ENCODE data around the gene SPON1. TPM values are rescaled to one million over a fixed set of nuclear protein-coding genes. Genes with fewer than 3 reads are reported as not detected.

Gene SPON1
- total RNA-seq, 1 experiment from 2014 or later: 0.10 TPM

DNA sequence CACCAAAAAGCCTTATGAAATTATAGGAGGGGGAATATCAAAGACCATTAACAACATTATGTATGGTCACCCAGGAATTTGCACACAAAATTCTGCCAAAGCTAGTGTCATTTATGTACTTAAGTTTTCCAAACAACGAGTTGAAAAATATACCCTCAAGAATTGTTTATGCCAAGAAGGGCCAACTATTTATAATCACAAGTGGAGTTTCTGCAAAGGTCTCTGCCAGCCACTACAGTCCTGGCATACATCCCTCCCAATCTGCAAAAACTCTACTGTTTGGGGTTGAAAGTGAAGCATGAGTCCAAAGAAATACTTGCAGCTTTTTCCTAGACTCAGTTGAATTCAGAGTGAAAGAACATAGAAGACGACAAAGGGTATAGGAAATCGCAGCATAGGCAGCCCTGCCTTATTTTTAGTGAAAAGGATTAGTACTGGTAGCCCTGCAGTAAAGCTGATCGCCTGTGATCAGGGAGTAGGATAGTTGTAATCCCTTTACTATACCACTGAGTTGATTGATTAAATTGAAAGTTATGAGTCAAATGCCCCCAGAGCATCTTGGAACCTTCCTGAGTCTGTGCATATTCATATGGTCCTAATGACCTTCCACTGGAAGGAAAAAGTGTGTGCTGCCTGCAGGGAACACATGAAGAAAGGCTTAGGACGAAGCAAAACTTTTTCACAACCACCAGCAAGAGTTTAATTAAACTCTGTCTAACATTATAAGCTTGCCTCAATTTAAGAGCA, 144.0 kb downstream of the SPON1 start:
- no peaks in the 10 kb centered on the region for H3K4me1 ChIP-seq (ENCODE audit: control insufficient read depth, insufficient read depth, low read length)
- ChIA-PET CTCF (no interaction called here), POLR2A (no interaction called here)
- H3K9me3 ChIP-seq (ENCODE audit: control insufficient read depth, insufficient read depth, low read depth, low read length): no peaks in the 10 kb centered on the region
- peaks cover 4% of the 10 kb centered on the region for H3K27me3 ChIP-seq (ENCODE audit: control insufficient read depth, insufficient read depth, low read length)
- H3K36me3 ChIP-seq (ENCODE audit: control insufficient read depth, insufficient read depth, low read length): no peaks in the 10 kb centered on the region
- H3K27ac ChIP-seq (ENCODE audit: low read length): no peak overlapping the region
- intact Hi-C loops (cut with micrococcal nuclease; ENCODE audit: unreplicated experiment): no loop called here
- H3K4me3 ChIP-seq (ENCODE audit: low read depth in 2 of 2, low read length in 2 of 2): no peak overlapping the region
- no peak for DNase-seq (ENCODE audit: low read depth, low spot score)
- no TSS peak for BruUV-seq (replicated peaks)
- ATAC-seq: no peak
- TF ChIP-seq, protein P1, sequence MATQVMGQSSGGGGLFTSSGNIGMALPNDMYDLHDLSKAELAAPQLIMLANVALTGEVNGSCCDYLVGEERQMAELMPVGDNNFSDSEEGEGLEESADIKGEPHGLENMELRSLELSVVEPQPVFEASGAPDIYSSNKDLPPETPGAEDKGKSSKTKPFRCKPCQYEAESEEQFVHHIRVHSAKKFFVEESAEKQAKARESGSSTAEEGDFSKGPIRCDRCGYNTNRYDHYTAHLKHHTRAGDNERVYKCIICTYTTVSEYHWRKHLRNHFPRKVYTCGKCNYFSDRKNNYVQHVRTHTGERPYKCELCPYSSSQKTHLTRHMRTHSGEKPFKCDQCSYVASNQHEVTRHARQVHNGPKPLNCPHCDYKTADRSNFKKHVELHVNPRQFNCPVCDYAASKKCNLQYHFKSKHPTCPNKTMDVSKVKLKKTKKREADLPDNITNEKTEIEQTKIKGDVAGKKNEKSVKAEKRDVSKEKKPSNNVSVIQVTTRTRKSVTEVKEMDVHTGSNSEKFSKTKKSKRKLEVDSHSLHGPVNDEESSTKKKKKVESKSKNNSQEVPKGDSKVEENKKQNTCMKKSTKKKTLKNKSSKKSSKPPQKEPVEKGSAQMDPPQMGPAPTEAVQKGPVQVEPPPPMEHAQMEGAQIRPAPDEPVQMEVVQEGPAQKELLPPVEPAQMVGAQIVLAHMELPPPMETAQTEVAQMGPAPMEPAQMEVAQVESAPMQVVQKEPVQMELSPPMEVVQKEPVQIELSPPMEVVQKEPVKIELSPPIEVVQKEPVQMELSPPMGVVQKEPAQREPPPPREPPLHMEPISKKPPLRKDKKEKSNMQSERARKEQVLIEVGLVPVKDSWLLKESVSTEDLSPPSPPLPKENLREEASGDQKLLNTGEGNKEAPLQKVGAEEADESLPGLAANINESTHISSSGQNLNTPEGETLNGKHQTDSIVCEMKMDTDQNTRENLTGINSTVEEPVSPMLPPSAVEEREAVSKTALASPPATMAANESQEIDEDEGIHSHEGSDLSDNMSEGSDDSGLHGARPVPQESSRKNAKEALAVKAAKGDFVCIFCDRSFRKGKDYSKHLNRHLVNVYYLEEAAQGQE (IDR thresholded peaks at IDR 0.05; ENCODE audit: insufficient read depth in 1 of 2, low read depth in 2 of 2, low read length in 1 of 2): no peak
- TF ChIP-seq TCF7L2 (IDR thresholded peaks at IDR 0.05; ENCODE audit: low read depth, low read length): no peak
- in situ Hi-C loops (cut with HindIII; ENCODE audit: low pct_unique_long_range_greater_than_20kb, low sequenced_read_pairs): no loop called here

GRCh38 chr11:14107050-14107430, 144.5 kb downstream of the SPON1 start:
- Histone ChIP-seq H3K4me1 (ENCODE audit: control insufficient read depth, insufficient read depth, low read length) (no peaks in the 10 kb centered on the region), H3K36me3 (ENCODE audit: control insufficient read depth, insufficient read depth, low read length) (no peaks in the 10 kb centered on the region), H3K27me3 (ENCODE audit: control insufficient read depth, insufficient read depth, low read length) (peaks cover 4% of the 10 kb centered on the region), H3K9me3 (ENCODE audit: control insufficient read depth, insufficient read depth, low read depth, low read length) (no peaks in the 10 kb centered on the region), H3K27ac (ENCODE audit: low read length) (no peak overlapping the region), H3K4me3 (ENCODE audit: low read depth in 2 of 2, low read length in 2 of 2) (no peak overlapping the region)
- no TSS peak for BruUV-seq (replicated peaks)
- TF ChIP-seq POLR2AphosphoS5 (IDR thresholded peaks at IDR 0.05; ENCODE audit: low read depth, low read length): no peak
- TF ChIP-seq SIN3A (IDR thresholded peaks at IDR 0.05; ENCODE audit: borderline replicate concordance, insufficient read depth, low read depth, low read length): no peak
- no peak for TF ChIP-seq TCF7L2 (IDR thresholded peaks at IDR 0.05; ENCODE audit: low read depth, low read length)
- no peak for TF ChIP-seq CTCF (IDR thresholded peaks at IDR 0.05)
- TF ChIP-seq, protein P1 (IDR thresholded peaks at IDR 0.05; ENCODE audit: insufficient read depth in 1 of 2, low read depth in 2 of 2, low read length in 1 of 2): no peak
- ATAC-seq: no peak
- CTCF ChIA-PET: no interaction called here
- POLR2A ChIA-PET: no interaction called here
- DNase-seq (ENCODE audit: low read depth, low spot score): no peak
- in situ Hi-C loops (cut with HindIII; ENCODE audit: low pct_unique_long_range_greater_than_20kb, low sequenced_read_pairs): no loop called here
- intact Hi-C loops (cut with micrococcal nuclease; ENCODE audit: unreplicated experiment): no loop called here
